Activated CD4-positive, CD25-positive, alpha-beta regulatory T cell treated with anti-CD3 and anti-CD28 coated beads, Interleukin-2, amount 50 U/mL, for 16 hours (primary cell): ENCODE results near the gene CKS1B.

Experiments used
- DNase-seq: peaks from one replicate; pipeline ENCODE4 v3.0.0-alpha.2; 2020; ENCODE audit warnings: low read depth, low spot score

The CKS1B gene

DNA sequence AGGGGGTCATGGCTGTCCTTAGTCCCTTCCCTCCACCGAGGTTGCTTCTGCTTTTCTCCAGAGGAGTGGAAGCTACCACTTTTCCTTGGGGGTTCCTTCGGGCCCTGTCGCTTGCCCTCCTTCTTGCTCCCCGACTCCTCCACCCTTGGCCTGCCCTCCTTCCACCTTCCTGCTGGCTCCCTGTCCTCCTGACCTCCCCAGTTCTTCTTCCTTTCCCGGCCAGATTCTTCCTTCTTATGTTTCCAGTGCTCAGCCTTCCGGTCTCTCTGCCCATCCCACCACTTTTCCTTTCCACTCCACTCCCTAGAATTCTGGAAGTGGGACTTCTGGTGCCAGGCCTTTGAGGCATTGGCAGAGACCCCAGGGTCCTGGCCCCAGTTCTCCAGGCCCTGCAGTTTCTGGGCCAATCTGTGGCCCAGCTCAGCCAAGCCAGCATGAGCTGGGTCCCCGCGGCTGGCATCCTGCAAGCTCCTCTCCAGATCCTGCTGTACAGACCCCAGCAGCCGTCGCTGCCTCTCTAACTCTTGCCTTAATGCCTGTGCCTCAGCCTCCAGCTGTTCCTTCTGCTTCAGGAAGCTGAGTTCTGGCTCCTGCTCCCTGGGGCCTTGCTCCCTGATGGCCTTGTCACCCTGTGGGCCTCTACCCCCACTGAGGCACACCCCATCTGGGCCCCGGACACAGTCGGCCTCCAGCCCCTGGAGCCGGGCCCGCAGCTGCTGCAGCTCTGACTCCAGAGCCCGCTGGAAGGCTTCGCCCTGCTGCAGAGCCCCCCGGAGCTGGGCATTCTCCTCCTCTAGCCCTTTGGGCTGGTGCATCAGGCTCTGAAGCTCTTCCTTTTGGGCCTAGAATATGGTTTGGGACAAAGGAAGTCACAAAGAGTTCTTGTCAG, 28.3 kb upstream of the CKS1B start:
- no peak for DNase-seq

DNA sequence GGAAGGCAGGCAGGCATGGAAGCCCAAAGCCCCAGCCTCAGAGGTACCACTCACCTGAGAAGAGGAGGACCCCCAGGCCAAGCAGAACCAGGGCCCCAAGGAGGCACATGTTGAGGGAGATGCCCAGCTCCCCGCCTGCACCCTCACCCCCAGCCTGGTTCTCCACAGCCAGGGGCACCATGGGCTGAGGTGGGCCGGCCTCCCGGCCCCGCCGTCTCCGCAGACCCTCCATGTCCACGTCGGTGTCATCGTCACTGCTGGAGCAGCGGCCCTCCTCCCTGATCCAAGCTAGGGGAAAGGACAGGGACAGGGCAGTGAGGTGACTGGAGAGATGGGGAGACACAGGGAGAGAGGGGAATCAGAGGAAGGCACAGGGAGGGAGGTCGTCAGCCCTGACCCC, 26.4 kb upstream of the CKS1B start:
- no peak for DNase-seq

DNA sequence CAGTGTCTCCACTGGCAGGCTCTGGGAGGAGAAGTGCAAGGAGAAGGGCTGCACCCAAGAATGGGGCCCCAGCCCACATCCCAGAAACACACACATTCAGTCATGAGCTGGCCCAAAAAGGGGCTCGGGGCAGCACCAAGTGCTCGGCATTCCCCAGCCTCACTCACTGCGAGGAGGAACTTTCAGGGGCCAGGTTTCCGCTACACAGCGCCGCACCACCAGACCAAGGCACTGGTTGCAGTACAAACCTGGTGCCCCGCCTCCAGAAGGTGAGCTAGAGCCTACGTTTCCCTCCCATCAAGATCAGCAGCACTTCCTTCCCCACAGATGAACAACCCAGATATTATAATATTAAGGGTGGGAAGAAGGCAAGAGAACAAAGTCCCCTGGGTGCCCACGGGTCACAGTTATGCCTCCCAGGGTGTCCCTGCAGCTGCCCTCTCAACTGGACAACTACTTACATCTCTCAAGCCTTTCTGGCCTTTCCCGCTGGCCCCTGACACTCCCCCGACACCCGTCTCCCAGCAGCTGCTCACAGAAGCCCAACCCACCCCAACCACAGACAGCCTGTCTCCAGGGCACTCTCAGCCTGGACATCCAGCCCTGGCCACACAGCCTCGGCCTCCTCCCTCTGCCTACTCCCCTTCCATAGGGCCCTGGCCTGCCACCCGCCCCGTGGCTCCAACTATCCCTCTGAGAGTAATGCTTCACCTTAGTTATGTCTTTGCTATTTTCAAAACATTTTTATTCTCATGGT, 22.4 kb upstream of the CKS1B start:
- DNase-seq, result peak; percentile 42

DNA sequence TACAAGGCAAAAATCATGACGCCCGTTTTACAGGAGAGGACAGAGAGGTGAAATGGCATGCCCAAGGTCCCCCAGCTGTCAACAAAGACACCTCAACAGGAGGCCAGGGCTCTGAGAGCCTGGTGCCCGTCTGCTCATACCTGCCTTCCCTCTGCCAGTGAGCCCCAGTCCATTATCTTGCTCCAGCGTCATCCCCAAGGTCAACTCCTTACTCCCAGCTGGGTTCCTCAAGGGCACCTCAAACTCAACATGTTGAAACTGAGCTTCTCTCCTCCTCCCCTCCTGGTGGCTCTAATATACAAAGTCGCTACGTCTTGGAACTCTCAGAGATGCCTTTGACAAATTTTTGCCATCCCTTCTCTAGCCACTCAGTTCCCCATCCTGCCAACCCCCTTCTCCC, 21.8 kb upstream of the CKS1B start:
- no peak for DNase-seq

DNA sequence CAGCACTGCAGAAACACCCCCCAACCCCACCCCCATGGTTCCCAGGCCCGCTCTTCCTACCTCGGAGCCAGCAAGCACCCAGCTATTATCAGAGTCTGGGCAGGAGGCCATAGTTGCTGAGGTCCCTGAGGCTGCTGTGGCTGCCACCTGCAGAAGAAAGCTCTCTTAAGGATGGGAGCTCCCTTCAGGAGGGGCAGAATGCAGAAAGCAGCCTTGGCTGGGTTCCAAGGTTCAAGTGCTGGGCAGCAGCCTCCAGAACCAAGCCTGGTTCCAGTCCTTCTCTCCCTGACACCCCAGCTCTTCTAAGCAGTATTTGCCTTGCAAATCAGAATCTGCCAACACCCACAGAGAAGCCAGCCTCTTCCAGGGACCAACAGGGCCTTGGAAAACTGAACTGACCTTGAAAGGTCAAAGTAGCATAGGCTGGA, 20.9 kb upstream of the CKS1B start:
- DNase-seq, result no peak

DNA sequence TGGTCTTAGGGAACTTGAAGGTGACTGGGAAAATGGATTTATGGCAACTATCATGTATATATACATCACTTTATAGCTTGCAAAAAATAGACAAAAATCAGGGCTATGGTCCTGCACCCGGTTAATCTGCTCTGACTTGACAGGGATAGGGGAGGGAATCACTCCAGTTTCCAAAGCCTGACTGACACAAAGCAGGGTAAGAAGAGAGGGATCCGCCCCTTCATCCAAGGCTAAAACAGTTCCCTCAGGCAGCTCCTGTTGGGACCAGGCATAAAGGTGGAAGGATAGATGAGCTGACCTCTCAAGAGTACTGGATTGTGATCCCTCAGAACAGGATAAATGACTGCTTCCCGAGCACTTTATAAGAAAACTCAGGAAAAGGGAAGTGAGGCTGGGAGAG, 19.9 kb upstream of the CKS1B start:
- DNase-seq, result no peak

DNA sequence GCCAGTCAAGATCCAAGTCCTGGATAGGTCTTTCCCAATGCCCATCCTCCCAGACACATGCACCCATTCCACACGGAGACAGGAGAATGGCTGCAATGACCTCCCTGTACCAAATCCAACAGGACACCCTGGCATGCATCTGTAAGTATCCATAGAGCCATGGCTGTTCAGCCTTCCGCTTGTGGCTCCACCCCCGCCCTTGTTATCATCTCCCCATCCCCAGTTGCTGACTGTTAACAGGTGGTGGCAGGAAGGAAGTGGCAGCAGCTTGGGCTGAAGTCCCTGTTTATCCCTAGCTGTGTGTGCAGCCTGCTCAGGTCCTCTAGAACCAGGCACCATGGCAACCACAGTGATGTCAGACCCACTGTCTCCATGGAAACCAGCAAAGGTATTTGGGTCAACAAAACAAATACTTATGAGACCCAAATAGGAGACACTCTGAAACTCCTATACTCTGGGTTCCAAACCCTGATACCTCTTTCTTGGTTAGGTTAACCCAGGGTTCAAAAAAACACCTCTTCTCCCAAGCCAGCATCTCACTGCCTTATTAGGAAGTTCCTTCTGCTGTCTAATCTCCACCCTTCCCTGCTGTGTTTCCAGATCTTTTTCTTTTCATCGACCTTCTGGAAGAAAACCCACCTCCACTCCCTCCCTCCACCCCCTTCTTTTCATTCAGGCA, 19.3 kb upstream of the CKS1B start:
- peak; percentile 88 for DNase-seq

DNA sequence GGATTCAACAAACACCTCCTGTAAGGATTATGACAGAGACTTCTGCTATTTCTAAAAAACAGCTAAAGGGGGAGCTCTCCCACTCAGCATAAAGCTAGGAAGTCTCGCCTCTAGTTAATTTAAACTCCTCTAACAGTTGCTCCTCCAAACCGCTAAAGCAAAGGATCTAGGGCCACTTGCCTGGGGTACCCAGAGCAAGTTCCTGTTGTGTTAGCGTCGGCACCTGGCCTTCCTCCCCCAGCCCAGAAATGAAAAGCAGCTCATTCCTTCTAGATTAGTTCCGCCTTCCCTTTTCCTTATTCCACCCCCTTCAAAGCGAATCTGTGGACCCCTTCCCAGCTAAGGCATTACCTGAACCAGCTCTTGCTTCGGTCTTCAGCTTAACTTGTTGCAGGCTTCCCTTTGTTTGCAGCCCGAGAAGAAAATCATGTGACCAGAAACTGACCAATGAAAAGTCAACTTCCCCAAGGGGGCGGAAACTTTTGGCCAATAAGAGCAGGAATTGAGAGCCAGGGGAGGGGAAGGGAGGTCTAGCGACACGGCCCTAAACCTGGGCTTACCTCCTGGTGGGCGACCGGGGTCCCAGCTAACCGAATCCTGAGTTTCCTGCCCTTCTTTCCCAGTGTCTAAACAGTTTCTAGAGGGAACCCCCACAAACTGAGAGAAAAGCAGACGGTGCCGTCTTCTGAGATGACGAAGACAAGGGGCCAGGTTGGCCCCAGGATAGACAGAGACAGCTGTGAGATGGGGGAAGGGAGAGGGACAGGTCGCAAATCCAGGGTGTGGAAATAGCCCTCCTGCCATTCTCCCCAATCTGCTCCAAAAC, 18.6 kb upstream of the CKS1B start, which contains the start of gene PBXIP1:
Gene PBXIP1, minus strand, starts transcription at position 382 of the 826 bp plus-strand sequence. CDS start 2,378 bp downstream, outside the sequence.
- DNase-seq, result peak; percentile 71

DNA sequence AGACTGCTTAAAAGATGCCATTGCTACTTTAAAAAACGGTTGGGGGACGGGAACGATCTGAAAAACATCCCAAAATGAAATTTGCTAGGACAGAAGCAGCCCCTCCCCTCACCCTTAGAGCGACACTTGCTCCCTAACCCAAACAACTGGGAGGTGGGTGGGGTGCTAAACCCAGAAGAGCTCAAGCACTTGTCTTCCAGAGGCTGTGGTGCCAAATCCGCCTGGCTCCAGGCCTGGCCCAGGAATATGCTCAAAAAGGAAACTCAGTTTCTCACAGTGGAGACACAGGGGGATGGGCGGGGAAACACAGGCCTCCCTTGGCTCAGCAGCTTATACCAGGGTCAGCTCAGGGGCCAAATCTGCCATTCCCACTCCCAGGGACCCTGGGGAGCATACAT, 17.9 kb upstream of the CKS1B start:
- DNase-seq, result no peak

DNA sequence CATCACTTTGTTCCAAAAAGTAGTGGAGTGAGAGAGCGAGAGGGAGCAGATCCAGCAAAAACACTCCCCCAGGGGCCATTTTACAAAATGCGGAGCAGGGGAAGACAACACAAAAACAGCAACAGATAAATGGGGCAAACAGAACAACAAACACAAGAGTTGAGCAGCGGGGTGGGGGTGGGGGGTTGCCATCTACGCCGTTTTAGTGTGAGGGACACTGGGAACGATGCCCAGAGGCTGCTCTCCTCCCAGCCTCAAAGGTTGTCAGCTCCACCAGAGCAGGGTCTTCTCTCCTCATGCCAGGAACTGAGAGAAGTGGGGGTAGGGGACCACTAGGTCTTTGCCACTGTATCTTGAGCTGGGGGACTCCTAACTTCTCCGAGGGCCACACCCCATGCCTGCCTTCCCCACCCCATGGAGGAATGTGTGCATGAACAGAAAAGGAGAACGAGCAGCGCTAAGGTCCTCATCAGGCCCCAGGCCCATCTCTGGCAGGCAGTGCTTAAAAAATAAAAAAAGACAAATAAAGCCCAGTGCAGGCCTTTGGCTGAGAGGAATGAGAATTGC, 17.3 kb upstream of the CKS1B start:
- no peak for DNase-seq

DNA sequence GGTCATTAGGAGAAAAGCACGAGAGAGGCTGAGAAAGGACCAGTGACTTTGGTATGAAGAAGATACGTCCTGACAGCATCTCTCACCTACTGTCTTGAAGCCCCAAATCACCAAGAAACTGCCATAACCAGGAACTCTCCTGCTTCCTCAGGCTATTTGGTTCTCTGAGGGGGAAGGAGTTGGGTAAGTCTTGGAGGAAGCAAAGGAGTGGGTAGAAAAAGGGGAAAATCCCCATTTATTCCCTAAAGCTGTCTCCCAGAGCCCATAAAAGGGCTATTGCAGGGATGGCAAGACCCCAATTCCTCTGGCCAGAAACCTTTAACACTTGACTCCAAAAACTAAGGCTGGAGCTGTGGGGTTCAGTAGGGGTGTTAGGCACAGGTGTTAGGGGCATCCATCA, 16.4 kb upstream of the CKS1B start:
- no peak for DNase-seq

DNA sequence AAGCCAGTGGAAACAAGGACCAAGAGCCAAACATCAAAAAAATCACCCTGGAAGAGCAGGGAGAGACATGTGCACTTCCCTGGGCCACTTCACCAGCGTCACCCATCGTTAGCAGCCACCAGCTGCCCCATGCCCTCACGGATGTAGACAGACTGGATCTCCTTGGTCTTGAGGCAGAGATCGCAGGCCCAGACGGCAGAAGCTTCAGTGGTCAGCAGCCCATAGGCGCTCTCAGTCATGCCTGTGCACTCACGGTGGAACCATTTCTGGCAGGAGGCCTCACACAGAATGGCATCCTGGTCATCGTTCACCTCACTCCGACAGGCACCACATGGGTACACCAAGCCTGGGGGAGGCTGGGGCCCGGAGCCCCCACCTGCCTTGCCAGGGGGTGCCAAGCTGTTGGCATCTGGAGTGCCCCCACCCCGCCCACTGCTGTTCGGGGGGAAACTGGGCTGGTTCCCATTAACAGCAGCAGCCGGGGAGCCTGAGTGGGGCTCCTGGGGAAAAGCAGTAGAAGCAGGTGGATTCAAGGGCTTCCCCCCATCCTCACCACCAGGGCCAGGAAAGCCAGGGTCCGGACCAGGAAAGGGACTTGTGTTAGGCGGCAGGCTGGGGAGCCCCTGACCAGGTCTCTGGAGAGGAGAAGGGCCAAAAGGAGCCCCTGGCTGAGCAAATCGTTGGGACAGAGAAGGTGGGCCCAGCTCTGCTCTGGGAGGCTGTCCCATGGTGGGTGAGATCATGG, 15.6 kb upstream of the CKS1B start:
- DNase-seq, result no peak

DNA sequence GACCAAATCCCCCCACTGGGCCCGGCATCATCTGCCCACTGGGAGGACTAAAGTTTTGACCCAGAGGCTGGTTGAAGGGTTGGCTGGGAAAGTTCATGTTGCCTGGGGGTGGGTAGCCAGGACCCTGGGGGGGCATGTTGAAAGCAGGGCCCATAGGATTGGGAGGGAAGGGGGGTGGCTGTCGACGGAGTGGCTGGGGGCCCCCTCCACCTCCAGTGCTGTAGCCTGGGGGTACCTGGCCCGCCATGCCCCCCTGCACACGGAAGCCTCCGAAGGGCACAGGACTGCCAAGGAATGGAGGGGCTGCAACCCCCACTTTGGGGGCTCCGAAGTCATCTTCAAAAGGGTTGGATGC, 15.1 kb upstream of the CKS1B start:
- DNase-seq, result no peak

DNA sequence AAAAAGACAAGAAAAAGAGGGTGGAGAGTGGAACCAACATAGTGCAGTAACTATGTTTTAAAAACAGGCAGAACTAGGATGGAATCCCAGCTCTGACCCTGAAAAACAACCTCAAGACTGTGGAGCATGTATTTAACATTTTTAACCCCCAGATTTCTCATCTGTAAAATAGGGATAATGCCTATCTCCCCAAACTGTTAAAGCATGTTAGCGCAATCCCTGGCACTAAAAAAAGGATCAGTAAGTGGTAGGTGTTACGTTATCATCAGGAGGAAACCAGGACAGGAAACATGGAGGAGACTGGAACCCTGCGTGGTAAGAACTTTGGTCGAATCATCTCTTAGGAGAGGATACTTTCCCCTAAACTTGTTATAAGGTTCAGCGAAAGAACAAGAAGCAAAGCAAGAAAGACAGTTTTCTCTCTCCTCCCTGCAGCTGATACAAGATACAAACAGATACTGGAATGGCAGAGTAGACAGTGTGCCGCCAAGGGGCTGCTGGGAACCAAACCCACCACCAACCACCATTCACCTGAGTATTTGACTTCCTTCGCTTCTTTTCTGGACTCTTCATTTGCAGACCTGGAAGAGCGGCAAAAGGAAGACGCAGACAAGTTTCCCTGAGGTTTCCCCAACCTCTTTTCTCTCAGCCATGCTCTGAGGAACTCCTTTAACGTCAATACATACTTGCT, 13.9 kb upstream of the CKS1B start:
- no peak for DNase-seq

DNA sequence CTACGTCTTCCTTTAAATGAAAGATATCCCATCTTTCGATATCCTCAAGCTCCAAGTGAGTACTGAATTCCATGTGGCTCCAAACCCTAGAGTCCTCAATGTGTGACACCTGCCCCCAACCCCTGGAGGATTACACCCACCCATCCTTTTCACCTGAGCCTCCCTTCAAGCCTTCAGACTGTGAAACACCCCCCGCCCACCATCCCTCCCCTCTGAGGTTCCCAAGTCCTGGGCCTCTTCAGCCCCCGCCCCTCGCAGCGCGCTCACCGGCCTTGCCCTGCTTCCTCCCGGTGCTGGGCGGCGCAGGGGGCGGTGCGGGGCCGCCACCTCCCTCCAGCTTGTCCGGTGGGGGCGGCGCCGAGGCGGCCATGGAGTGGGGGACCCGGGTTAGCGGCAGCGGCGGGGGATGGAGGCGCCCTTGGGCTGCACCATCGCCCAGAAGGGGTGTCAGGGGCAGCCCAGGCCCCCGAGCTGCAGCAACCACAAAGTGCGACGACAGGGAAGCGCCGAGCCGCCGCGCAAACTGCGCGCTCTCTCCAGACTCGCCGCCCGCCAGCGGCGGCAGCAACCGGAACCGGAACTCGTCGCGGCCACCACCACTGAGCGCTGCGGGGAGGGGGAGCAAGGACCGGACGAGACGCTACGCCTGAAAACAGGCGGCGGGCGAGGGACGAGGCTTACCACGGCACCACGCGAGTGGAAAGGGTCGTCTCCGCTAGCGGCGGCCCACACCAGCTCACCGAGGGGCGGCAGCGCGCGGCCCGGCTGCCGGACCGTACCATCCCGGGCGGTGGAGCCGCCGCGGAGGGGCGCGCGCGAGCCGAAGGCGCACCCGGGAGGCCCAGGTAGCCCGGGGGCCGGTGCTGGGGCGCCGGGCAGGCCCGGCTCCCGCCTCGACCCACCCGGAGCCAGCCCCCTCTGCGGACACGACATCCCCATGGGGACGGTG, 13.0 kb upstream of the CKS1B start, which contains the start of gene PYGO2:
Gene PYGO2, minus strand, starts transcription at position 576 of the 949 bp plus-strand sequence. Its CDS starts 206 bp downstream, at position 370.
- DNase-seq, result peak; percentile 55

DNA sequence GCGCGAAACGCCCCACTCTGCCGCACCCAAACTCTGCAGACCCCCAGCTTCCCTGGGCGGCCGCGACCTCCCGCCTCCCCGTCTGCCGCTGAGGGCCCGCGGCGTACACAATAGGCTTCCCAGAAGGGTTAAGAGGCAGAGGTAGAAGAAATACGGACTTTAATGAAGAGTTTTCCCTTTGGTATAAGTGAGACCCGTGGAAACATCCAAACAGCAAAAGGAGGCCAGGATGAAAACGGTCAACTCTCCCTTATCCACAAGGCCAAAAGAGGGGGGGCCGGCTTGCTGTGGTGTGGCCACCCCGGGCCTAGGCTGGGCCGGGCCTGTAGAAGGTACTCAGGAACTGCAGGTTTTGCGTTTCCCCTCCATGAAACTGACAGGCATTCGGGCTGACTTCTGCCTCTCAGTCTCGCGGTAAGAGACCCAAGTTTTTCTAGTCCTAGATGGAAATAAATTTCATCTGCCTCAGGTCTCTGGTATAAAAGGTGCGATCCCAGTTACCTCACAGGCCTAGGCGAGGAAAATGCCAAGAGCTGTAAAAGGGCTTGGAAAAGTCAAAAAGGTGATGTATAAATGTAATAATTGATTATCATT, 12.2 kb upstream of the CKS1B start:
- DNase-seq, result no peak

DNA sequence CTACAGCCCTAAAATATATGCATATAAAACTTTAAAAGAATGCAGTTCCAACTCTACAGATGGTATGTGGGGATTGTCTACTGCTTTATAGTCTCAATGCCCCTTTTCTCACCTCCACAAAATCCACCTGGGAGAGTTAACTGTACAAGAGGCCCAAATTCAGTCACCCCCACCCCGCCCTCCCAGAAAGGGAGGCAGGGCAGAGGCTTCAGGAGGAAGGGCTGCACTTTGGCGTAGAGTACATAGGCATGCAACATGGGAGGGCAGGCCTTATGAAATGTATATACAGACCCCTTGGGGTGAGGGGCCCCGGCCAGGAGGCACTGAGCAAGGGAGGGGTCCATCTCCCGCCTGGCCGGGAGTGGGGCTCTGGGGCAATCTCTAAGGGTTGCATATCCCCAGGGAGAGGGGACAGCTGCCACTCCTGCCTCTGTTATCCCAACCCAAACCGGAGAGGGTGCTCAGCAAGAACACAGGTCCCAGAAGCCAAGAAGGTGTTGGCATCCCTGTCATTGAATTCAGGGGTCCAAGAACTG, 11.6 kb upstream of the CKS1B start:
- no peak for DNase-seq

DNA sequence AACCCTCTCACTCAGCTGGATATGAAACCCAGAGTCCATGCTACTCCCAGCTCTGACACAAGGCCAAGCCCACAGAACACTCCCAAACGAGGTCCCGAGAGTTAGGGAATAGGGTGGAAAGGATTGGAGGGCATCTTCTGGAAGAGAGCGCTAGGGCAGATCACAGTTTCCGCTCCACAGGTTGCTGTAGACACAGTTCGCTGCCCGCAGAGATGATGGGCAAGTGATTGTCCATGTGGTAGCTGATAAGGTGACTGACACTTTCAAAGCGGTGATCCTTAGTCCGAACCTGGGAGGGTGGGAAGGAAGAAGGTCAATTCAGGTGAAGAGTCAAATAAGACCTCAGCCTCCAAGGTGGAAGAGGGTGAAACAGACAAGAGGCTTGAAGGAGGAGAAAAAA, 10.8 kb upstream of the CKS1B start:
- DNase-seq, result no peak
